GM19328 (cell line): Measurements from ENCODE around the gene PAPPA.
A peak's percentile ranks its signal among the peaks of the same experiment; 100 is the strongest.

ENCODE experiments used
- ATAC-seq: cut with Tn5 transposase; IDR thresholded peaks from one replicate; pipeline ENCODE4 v1.9.1; 2021; ENCODE audit warnings: mild to moderate bottlenecking, moderate library complexity; ENCODE audit not compliant: unreplicated experiment

Gene PAPPA

DNA sequence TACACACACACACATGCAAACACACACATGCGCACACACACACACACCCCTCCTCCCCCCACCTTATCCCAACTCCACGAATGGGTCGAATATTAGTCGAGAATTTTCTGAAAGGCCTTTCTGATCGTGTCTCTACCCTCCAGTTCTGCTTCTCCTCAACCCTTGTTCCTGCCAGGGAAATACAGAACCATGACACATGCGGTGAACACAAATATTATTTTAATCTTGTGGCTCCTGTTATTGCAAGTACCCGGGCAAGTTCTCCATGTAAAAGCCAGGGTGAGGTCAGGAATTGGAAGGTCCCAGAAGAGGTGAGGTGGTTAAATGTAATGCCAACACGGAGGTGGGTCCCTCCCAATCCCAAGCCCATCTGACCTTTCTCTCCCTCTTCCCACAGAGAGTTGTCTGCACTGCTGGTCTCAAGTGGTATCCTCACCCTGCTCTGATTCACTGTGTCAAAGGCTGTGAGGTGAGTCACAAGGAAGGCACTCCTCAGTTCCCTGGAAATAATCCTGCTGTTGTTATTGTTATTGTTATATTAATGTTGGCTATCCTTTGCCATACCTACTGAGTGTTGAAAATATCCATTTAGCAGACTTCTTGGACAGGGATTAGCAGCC is 223.7 kb downstream of the PAPPA start:
- no peak for ATAC-seq

GRCh38 chr9:116378873-116379272 is 225.3 kb downstream of the PAPPA start:
- no peak for ATAC-seq

DNA sequence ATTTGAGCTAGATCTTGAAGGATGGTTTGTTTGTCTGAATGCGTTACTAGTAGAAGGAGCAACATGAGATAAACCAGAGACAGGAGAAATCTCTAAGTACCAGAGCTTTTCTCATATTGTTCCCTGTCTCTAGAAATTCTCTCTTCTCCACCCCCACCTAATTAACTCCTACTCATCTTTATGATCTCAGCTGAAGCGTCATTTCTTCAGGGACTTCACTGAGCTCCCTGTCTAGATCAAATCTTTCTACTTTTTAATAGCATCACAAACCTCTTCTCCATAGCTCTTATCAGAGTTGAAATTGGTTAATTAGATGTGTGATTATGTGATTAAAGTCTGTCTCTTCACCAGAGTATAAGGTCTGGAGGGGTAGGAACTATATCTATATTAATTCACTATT is 226.2 kb downstream of the PAPPA start:
- ATAC-seq: no peak

GRCh38 chr9:116380496-116380995 is 227.0 kb downstream of the PAPPA start:
- ATAC-seq: no peak

GRCh38 chr9:116381350-116381749 is 227.8 kb downstream of the PAPPA start:
- ATAC-seq: no peak

DNA sequence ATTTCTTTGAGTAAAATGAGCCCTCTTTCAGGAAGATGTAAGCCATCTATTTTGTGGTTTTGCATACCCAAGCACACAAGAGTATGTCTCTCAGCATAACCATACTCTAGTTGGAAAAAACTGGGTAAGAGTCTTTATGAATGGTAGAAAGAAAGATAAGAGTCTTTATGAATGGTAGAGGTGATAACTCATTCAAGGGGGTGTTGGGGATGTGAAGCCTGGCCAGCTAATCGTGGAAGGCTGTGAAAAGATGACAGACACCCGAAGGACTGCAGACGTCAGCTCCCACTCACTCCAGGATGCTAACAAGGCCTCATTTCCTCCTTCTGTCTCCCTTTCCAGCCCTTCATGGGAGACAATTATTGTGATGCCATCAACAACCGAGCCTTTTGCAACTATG is 228.5 kb downstream of the PAPPA start:
- no peak for ATAC-seq

DNA sequence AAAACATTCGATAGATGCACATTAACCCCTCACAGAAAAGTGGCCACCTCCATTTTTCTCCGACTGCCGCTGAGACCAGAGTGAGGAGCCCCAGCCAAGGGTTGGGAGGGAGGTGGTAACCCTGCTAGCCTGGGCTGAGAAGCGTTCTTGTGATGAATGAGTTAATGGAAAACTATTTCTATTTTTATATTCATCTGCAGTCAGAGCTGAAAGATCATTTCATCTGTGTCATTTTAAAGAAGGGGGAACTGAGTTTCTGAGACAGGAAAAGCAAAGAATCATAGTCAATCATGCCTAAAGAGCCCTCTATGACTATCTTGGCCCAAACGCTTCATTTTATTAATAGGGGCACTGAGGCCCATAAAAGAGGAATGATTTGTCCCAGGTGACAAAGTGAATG is 229.5 kb downstream of the PAPPA start:
- no peak for ATAC-seq

GRCh38 chr9:116383936-116384335 is 230.3 kb downstream of the PAPPA start:
- ATAC-seq: no peak

DNA sequence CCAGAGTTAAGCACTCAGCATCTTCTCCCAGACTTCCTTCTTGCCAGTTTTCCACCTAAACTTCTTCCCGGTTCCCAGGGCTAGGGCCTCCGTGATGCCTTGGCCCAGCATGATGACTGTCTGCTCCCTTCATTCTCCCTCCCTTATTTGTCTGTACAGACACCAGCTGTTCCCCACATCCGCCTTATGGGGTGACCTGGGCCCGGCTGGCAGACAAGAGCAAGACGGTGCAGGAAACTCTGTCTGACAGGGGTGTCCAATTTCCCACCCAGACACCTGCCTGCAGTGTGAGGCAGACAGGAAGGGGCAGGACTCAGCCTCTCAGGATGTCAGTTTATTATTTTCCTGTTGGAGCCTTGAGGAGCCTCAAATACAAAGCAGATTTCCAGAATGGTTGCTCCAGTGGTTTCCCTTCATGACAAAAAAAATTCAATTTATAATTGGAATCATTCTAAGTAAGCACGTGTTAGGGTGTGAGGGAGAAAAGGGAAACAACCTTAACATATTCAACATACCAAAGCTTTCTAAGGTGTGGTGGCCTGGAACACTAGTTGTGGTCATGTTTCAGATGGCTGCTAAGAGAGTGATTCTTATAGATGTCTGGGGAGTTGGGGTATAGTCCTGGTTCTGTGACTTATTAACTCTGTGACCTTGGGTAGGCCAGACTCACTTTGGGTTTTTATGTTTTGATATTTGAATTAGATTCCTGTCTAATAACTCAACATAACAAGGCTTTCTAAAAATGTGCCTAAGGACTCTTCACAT is 234.5 kb downstream of the PAPPA start:
- no peak for ATAC-seq

DNA sequence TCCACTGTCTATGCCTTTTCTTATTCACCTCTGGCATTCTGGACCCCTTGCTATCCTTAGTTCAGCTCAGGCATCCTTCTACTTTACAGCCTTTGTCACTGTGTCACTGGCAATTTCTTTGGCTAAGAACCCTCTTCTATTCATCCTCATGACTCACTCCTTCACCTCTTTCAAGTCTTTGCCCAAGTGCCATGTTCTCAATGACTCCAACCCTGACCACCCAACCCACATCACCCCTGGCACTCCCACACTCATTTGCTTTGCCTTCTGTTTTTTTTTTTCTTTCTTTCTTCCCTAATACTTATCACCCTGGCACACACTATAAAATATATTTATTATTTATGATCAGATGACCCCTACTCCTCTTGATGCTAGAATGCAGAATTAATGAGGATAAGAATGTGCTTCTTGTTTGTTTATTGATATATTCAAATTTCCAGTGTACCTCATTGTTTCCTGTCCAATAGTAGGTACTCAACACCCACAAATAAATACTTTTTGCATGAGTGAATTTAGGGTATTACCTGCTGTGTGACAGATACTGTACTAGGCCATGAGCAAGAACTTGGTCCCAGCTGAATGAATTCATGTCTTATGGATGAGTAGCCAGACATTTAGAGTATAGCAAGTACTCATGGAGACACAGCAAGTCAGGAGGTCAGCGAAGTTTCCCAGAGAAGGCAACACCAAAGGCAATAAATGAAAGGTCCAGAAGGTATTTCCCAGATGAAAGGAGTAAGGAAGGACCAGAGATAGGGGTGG is 236.1 kb downstream of the PAPPA start:
- no peak for ATAC-seq

GRCh38 chr9:116390303-116391228 is 237.0 kb downstream of the PAPPA start:
- ATAC-seq: peak; percentile 71

DNA sequence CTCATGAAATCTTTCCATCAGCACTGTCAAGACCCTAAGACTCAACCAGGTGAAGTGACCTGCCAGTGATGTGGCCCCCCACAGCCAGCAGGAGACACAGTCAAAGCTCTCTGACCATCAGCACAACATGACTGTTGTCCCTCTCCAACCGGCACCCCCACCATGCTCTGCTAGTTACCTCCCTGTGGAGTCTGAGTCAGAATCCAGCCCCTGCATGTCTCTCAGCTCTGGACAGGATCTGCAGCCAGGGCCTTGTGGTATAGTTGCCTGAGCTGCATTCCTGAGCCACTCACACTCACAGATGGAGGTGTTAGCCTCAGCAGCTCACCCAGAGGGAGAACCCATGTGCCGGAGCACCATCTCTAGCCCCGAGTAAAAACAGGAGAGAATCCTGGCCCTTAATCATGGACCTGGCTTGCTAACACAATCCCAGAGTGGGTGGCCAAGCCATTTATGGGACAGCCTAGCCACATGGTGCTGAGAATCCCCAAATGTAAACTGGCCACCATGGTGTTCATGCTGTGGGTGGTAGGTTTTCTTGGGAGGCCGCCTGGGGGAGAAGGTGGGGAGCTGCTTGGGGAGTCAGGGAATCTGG is 237.8 kb downstream of the PAPPA start:
- no peak for ATAC-seq

DNA sequence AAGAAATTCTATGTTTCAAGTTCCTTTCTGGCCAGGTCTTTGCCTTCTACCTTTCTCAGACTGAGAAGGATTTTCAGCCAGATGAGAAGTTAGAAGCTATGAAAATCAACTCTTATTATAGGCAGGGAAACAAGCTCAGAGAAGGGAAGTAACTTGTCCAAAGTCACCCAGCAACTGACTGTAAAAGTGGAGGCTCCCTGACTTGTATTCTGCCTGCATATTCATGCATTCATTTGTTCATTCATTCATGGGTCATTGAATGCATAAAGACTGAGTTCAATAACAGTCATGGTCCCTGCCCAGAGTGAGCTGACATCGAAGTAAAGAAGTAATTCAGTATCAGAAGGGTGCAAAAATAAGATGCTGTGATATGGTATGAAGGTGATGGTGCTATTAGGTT is 239.6 kb downstream of the PAPPA start:
- no peak for ATAC-seq

GRCh38 chr9:116394070-116394469 is 240.5 kb downstream of the PAPPA start:
- no peak for ATAC-seq

GRCh38 chr9:116394894-116395698 is 241.5 kb downstream of the PAPPA start:
- ATAC-seq: no peak

- no peak for ATAC-seq
Measured at GRCh38 chr9:116395699-116396037, 242.1 kb downstream of the PAPPA start.

GRCh38 chr9:116403171-116403570 is 249.6 kb downstream of the PAPPA start:
- no peak for ATAC-seq

DNA sequence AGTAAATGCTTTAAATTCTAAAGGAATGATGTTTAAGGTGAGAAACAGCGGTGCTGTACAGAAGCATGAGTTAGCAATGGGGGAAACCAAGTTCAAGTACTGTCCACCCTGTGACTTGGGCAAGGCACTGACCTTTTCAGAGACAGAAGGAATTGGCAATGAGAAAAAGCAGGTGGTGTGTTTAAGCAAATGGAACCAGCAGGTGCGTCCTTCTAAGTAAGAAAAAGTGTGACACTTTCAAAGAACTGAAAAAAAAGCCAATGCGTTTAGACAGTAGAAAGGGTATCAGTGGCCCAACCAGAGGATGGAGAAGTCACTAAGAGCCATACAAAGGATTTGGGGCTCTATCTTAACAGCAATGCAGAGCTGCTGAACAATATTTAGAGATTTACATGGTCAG is 250.6 kb downstream of the PAPPA start:
- ATAC-seq: no peak

GRCh38 chr9:116405321-116405720 is 251.7 kb downstream of the PAPPA start:
- no peak for ATAC-seq

GRCh38 chr9:116406469-116406868 is 252.9 kb downstream of the PAPPA start:
- ATAC-seq: no peak
